ENCODE measurements around the gene CACNB1.

CACNB1 gene

GRCh38 chr17:39158623-39159022, 38.8 kb downstream of the CACNB1 start:
- no peak for TF ChIP-seq SNAI2 (CRISPR knock-in tag; IDR thresholded peaks at IDR 0.05)
- no peak for TF ChIP-seq PPARA (CRISPR knock-in tag; IDR thresholded peaks at IDR 0.05; ENCODE audit: borderline replicate concordance)
- no peak for TF ChIP-seq RARB (CRISPR knock-in tag; IDR thresholded peaks at IDR 0.05)
- no peak for TF ChIP-seq PATZ1 (CRISPR knock-in tag; IDR thresholded peaks at IDR 0.05; ENCODE audit: borderline replicate concordance)
- TF ChIP-seq, protein P1, sequence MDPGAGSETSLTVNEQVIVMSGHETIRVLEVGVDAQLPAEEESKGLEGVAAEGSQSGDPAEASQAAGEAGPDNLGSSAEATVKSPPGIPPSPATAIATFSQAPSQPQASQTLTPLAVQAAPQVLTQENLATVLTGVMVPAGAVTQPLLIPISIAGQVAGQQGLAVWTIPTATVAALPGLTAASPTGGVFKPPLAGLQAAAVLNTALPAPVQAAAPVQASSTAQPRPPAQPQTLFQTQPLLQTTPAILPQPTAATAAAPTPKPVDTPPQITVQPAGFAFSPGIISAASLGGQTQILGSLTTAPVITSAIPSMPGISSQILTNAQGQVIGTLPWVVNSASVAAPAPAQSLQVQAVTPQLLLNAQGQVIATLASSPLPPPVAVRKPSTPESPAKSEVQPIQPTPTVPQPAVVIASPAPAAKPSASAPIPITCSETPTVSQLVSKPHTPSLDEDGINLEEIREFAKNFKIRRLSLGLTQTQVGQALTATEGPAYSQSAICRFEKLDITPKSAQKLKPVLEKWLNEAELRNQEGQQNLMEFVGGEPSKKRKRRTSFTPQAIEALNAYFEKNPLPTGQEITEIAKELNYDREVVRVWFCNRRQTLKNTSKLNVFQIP (CRISPR knock-in tag; IDR thresholded peaks at IDR 0.05; ENCODE audit: borderline replicate concordance, low read depth) = no peak
- TF ChIP-seq ARNTL (CRISPR knock-in tag; IDR thresholded peaks at IDR 0.05; ENCODE audit: borderline replicate concordance, low read depth) = no peak
- TF ChIP-seq ZNF8 (CRISPR knock-in tag; IDR thresholded peaks at IDR 0.05) = no peak
- no peak for TF ChIP-seq ZFP3 (CRISPR knock-in tag; IDR thresholded peaks at IDR 0.05)
- no peak for TF ChIP-seq CSDC2 (CRISPR knock-in tag; IDR thresholded peaks at IDR 0.05)
- TF ChIP-seq ESRRG (CRISPR knock-in tag; IDR thresholded peaks at IDR 0.05) = no peak
- TF ChIP-seq, protein P2, sequence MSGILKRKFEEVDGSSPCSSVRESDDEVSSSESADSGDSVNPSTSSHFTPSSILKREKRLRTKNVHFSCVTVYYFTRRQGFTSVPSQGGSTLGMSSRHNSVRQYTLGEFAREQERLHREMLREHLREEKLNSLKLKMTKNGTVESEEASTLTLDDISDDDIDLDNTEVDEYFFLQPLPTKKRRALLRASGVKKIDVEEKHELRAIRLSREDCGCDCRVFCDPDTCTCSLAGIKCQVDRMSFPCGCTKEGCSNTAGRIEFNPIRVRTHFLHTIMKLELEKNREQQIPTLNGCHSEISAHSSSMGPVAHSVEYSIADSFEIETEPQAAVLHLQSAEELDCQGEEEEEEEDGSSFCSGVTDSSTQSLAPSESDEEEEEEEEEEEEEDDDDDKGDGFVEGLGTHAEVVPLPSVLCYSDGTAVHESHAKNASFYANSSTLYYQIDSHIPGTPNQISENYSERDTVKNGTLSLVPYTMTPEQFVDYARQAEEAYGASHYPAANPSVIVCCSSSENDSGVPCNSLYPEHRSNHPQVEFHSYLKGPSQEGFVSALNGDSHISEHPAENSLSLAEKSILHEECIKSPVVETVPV (CRISPR knock-in tag; IDR thresholded peaks at IDR 0.05) = no peak
- no peak for TF ChIP-seq TSHZ2 (CRISPR knock-in tag; IDR thresholded peaks at IDR 0.05)
- TF ChIP-seq CREB5 (CRISPR knock-in tag; IDR thresholded peaks at IDR 0.05; ENCODE audit: low read depth) = no peak
- ATAC-seq = no peak

- TF ChIP-seq PPARA (CRISPR knock-in tag; IDR thresholded peaks at IDR 0.05; ENCODE audit: borderline replicate concordance) (no peak), ISL1 (CRISPR knock-in tag; IDR thresholded peaks at IDR 0.05) (no peak), ARNTL (CRISPR knock-in tag; IDR thresholded peaks at IDR 0.05; ENCODE audit: borderline replicate concordance, low read depth) (no peak), ESRRG (CRISPR knock-in tag; IDR thresholded peaks at IDR 0.05) (no peak), SNAI2 (CRISPR knock-in tag; IDR thresholded peaks at IDR 0.05) (no peak), BACH2 (CRISPR knock-in tag; IDR thresholded peaks at IDR 0.05; ENCODE audit: borderline replicate concordance) (no peak), PATZ1 (CRISPR knock-in tag; IDR thresholded peaks at IDR 0.05; ENCODE audit: borderline replicate concordance) (no peak), ZNF70 (CRISPR knock-in tag; IDR thresholded peaks at IDR 0.05) (no peak), TOX (CRISPR knock-in tag; IDR thresholded peaks at IDR 0.05; ENCODE audit: borderline replicate concordance) (no peak), ZNF565 (CRISPR knock-in tag; conservative IDR thresholded peaks at IDR 0.05; ENCODE audit: low read depth) (no peak), ZC3H10 (CRISPR knock-in tag; IDR thresholded peaks at IDR 0.05) (no peak), CREB5 (CRISPR knock-in tag; IDR thresholded peaks at IDR 0.05; ENCODE audit: low read depth) (no peak)
- ATAC-seq = no peak
Measured at GRCh38 chr17:39156491-39156890, 41.0 kb downstream of the CACNB1 start.

All from SK-N-SH treated with all-trans-retinoic acid at 6 μM for 48 hours (cell line).